Measurements from ENCODE around the gene ARG2. TPM values are rescaled to one million over a fixed set of nuclear protein-coding genes. Genes with fewer than 3 reads are reported as not detected.

ARG2 gene
- total and polyA plus RNA-seq, 2 experiments from 2014 or later = 11.0 to 12.9 TPM

GRCh38 chr14:67674480-67675218 lies 54.9 kb downstream of the ARG2 start, which contains the start of gene VTI1B:
Gene VTI1B, minus strand, starts transcription at chr14:67674632. Its CDS starts 143 bp downstream, at chr14:67674489.
- H3K36me3 ChIP-seq = peaks cover 10% of the 10 kb centered on the region
- peak within 1 kb of the TSS; percentile 89 for H3K4me3 ChIP-seq
- no peaks in the 10 kb centered on the region for H3K27me3 ChIP-seq
- peak; percentile 83 to 90 for DNase-seq (ENCODE audit: low read depth in 1 of 2, low spot score in 1 of 2)
- peak; percentile 36 for TF ChIP-seq CTCF (IDR thresholded peaks at IDR 0.05; ENCODE audit: low read depth, low read length)
- H3K9me3 ChIP-seq (ENCODE audit: low read depth) = no peaks in the 10 kb centered on the region
- H3K27ac ChIP-seq = peak within 1 kb of the TSS; percentile 100
- peaks cover 9% of the 10 kb centered on the region for H3K4me1 ChIP-seq (ENCODE audit: low read depth)

- peaks cover 9% of the 10 kb centered on the region for H3K4me1 ChIP-seq (ENCODE audit: low read depth)
- peak overlapping the region; percentile 89 for H3K4me3 ChIP-seq
- TF ChIP-seq CTCF (IDR thresholded peaks at IDR 0.05; ENCODE audit: low read depth, low read length) = no peak
- no peak for DNase-seq (ENCODE audit: low read depth in 1 of 2, low spot score in 1 of 2)
- peaks cover 10% of the 10 kb centered on the region for H3K36me3 ChIP-seq
- H3K27ac ChIP-seq = peak overlapping the region; percentile 100
- H3K27me3 ChIP-seq = no peaks in the 10 kb centered on the region
- H3K9me3 ChIP-seq (ENCODE audit: low read depth) = no peaks in the 10 kb centered on the region
These were observed 55.5 kb downstream of the ARG2 start for GRCh38 chr14:67675219-67675582.

GRCh38 chr14:67679006-67679405 lies 59.3 kb downstream of the ARG2 start:
- Histone ChIP-seq H3K27me3 (no peaks in the 10 kb centered on the region), H3K4me1 (ENCODE audit: low read depth) (no peaks in the 10 kb centered on the region), H3K9me3 (ENCODE audit: low read depth) (no peaks in the 10 kb centered on the region), H3K4me3 (no peak overlapping the region), H3K27ac (no peak overlapping the region), H3K36me3 (peaks cover 34% of the 10 kb centered on the region)
- no peak for DNase-seq (ENCODE audit: low read depth in 1 of 2, low spot score in 1 of 2)
- TF ChIP-seq CTCF (IDR thresholded peaks at IDR 0.05; ENCODE audit: low read depth, low read length) = no peak

DNA sequence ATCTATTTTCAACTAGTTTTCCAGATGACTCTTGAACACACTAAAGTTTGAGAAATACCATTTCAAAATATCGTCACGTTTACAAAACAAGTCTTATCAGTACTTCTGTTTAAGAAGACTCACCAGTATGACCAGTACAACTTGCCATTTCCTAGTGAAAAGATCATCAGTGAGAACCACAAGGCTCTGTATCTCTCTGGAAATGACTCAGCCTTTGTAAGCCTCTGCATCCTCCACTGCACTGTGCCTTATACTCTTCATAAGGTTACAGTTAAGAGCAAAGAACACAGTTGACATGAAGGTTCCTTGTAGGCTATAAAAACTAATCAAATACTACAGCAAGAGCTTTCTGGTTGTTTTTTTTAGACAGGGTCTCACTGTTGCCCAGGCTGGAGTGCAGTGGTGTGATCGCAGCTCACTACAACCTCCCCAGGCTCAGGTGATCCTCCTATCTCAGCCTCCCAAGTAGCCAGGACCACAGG lies 60.4 kb downstream of the ARG2 start:
- no peaks in the 10 kb centered on the region for H3K4me1 ChIP-seq (ENCODE audit: low read depth)
- DNase-seq (ENCODE audit: low read depth in 1 of 2, low spot score in 1 of 2) = peak in 1 of 2 donors; percentile 92
- TF ChIP-seq CTCF (IDR thresholded peaks at IDR 0.05; ENCODE audit: low read depth, low read length) = no peak
- H3K27ac ChIP-seq = no peak overlapping the region
- peaks cover 44% of the 10 kb centered on the region for H3K36me3 ChIP-seq
- no peak overlapping the region for H3K4me3 ChIP-seq
- no peaks in the 10 kb centered on the region for H3K9me3 ChIP-seq (ENCODE audit: low read depth)
- no peaks in the 10 kb centered on the region for H3K27me3 ChIP-seq

DNA sequence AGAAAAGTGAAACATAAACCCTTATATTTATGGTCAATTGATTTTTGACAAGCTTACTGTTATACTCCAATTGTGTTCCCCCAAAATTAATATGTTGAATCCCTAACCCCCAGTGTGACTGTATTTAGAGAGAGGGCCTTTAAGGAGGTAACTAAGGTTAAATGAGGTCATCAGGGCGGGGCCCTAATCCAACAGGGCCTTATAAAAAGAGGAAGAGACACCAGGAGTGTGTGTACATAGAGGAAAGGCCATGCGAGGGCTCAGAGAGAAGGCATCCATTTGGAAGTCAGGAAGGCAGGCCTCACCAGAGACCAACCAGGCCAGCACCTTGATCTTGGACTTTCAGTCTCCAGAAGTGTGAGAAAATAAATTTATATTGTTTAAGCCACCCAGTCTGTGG lies 61.2 kb downstream of the ARG2 start:
- no peaks in the 10 kb centered on the region for H3K9me3 ChIP-seq (ENCODE audit: low read depth)
- no peak overlapping the region for H3K4me3 ChIP-seq
- no peak for DNase-seq (ENCODE audit: low read depth in 1 of 2, low spot score in 1 of 2)
- peaks cover 48% of the 10 kb centered on the region for H3K36me3 ChIP-seq
- H3K4me1 ChIP-seq (ENCODE audit: low read depth) = no peaks in the 10 kb centered on the region
- no peaks in the 10 kb centered on the region for H3K27me3 ChIP-seq
- H3K27ac ChIP-seq = no peak overlapping the region
- TF ChIP-seq CTCF (IDR thresholded peaks at IDR 0.05; ENCODE audit: low read depth, low read length) = no peak
